ENCODE data around the gene PPP1R13L. TPM values are rescaled to one million over a fixed set of nuclear protein-coding genes. Genes with fewer than 3 reads are reported as not detected.
"Not testable (repeated sequence)": the region's sequence is repeated elsewhere in the genome, so short reads cannot be mapped to it uniquely, and the experiment has no call there.

PPP1R13L gene
- total RNA-seq, 2 donors from 2014 or later = 51.2 to 112 TPM

- ATAC-seq (ENCODE audit: insufficient number of reproducible peaks, low FRiP score, low read depth) (no peak), DNase-seq (ENCODE audit: low spot score) (no peak)
- no peaks in the 10 kb centered on the region for H3K27me3 ChIP-seq (replicated peaks; ENCODE audit: insufficient read depth)
- peak overlapping the region; percentile 94 to 95 for H3K27ac ChIP-seq
- H3K36me3 ChIP-seq = no peaks in the 10 kb centered on the region
- no peak for TF ChIP-seq CTCF (IDR thresholded peaks at IDR 0.05)
- no peaks in the 10 kb centered on the region for H3K9me3 ChIP-seq
- H3K4me1 ChIP-seq (ENCODE audit: control insufficient read depth in 1 of 2, low read depth in 2 of 2) = peaks cover 16 to 24% of the 10 kb centered on the region in 2 donors
- no peak overlapping the region for H3K4me3 ChIP-seq
Observed at GRCh38 chr19:45440873-45441654, 36.2 kb upstream of the PPP1R13L start.

GRCh38 chr19:45440259-45440638 lies 35.4 kb upstream of the PPP1R13L start:
- ATAC-seq (ENCODE audit: insufficient number of reproducible peaks, low FRiP score, low read depth) (no peak), DNase-seq (ENCODE audit: low spot score) (no peak)
- TF ChIP-seq CTCF (IDR thresholded peaks at IDR 0.05) = no peak
- H3K27me3 ChIP-seq (replicated peaks; ENCODE audit: insufficient read depth) = no peaks in the 10 kb centered on the region
- H3K27ac ChIP-seq = peak overlapping the region; percentile 94 to 95
- H3K36me3 ChIP-seq = no peaks in the 10 kb centered on the region
- H3K4me1 ChIP-seq (ENCODE audit: control insufficient read depth in 1 of 2, low read depth in 2 of 2) = peaks cover 16 to 24% of the 10 kb centered on the region in 2 donors
- peak overlapping the region; percentile 89 for H3K4me3 ChIP-seq
- H3K9me3 ChIP-seq = no peaks in the 10 kb centered on the region

GRCh38 chr19:45439569-45440258 lies 34.8 kb upstream of the PPP1R13L start:
- Histone ChIP-seq H3K27ac (peak overlapping the region; percentile 94 to 95), H3K27me3 (replicated peaks; ENCODE audit: insufficient read depth) (no peaks in the 10 kb centered on the region), H3K4me3 (peak overlapping the region; percentile 89), H3K4me1 (ENCODE audit: control insufficient read depth in 1 of 2, low read depth in 2 of 2) (peaks cover 16 to 23% of the 10 kb centered on the region in 2 donors), H3K9me3 (no peaks in the 10 kb centered on the region), H3K36me3 (no peaks in the 10 kb centered on the region)
- ATAC-seq (ENCODE audit: insufficient number of reproducible peaks, low FRiP score, low read depth) (peak; percentile 40), DNase-seq (ENCODE audit: low spot score) (peak; percentile 71)
- peak; percentile 99 for TF ChIP-seq CTCF (IDR thresholded peaks at IDR 0.05)

- H3K27ac ChIP-seq = peak overlapping the region; percentile 94 to 95
- no peaks in the 10 kb centered on the region for H3K9me3 ChIP-seq
- ATAC-seq (ENCODE audit: insufficient number of reproducible peaks, low FRiP score, low read depth) = no peak
- no peak for DNase-seq (ENCODE audit: low spot score)
- peaks cover 13 to 18% of the 10 kb centered on the region in 2 donors for H3K4me1 ChIP-seq (ENCODE audit: control insufficient read depth in 1 of 2, low read depth in 2 of 2)
- H3K4me3 ChIP-seq = peak overlapping the region; percentile 89
- H3K36me3 ChIP-seq = no peaks in the 10 kb centered on the region
- TF ChIP-seq CTCF (IDR thresholded peaks at IDR 0.05) = no peak
- H3K27me3 ChIP-seq (replicated peaks; ENCODE audit: insufficient read depth) = no peaks in the 10 kb centered on the region
Observed at GRCh38 chr19:45439190-45439568, 34.3 kb upstream of the PPP1R13L start.

GRCh38 chr19:45437328-45437727 lies 32.5 kb upstream of the PPP1R13L start:
- Histone ChIP-seq H3K27ac (no peak overlapping the region), H3K36me3 (no peaks in the 10 kb centered on the region), H3K4me1 (ENCODE audit: control insufficient read depth in 1 of 2, low read depth in 2 of 2) (peaks cover 7 to 9% of the 10 kb centered on the region in 2 donors), H3K27me3 (replicated peaks; ENCODE audit: insufficient read depth) (no peaks in the 10 kb centered on the region), H3K9me3 (no peaks in the 10 kb centered on the region), H3K4me3 (no peak overlapping the region)
- no peak for DNase-seq (ENCODE audit: low spot score)
- no peak for TF ChIP-seq CTCF (IDR thresholded peaks at IDR 0.05)
- no peak for ATAC-seq (ENCODE audit: insufficient number of reproducible peaks, low FRiP score, low read depth)

GRCh38 chr19:45432543-45432942 lies 27.7 kb upstream of the PPP1R13L start:
- not testable (repeated sequence) for H3K36me3 ChIP-seq; DNase-seq (ENCODE audit: low spot score); H3K9me3 ChIP-seq; H3K4me3 ChIP-seq; ATAC-seq (ENCODE audit: insufficient number of reproducible peaks, low FRiP score, low read depth); H3K27me3 ChIP-seq (replicated peaks; ENCODE audit: insufficient read depth); H3K27ac ChIP-seq
- H3K4me1 ChIP-seq (ENCODE audit: control insufficient read depth in 1 of 2, low read depth in 2 of 2) = peaks cover 3 to 11% of the 10 kb centered on the region in 2 donors

GRCh38 chr19:45431008-45431407 lies 26.1 kb upstream of the PPP1R13L start:
- H3K4me3 ChIP-seq; H3K36me3 ChIP-seq; ATAC-seq (ENCODE audit: insufficient number of reproducible peaks, low FRiP score, low read depth); H3K9me3 ChIP-seq; H3K27me3 ChIP-seq (replicated peaks; ENCODE audit: insufficient read depth); DNase-seq (ENCODE audit: low spot score): not testable (repeated sequence)
- Histone ChIP-seq H3K27ac (peak overlapping the region in 1 of 2 donors; percentile 29), H3K4me1 (ENCODE audit: control insufficient read depth in 1 of 2, low read depth in 2 of 2) (peaks cover 3 to 26% of the 10 kb centered on the region in 2 donors)

All from thoracic aorta (tissue), 2 donors.